ENCODE data around the gene DOCK4.

The DOCK4 gene

GRCh38 chr7:111845853-111846252, 360.3 kb downstream of the DOCK4 start:
- DNase-seq: no peak
- Histone ChIP-seq H3K9me3 (ENCODE audit: insufficient read depth, low read depth, low read length) (no peaks in the 10 kb centered on the region), H4K12ac (ENCODE audit: low read depth, low read length) (no peak overlapping the region), H3K79me1 (ENCODE audit: low read length) (no peaks in the 10 kb centered on the region), H3K18ac (ENCODE audit: low read length) (no peak overlapping the region), H3K14ac (ENCODE audit: low read length) (no peak overlapping the region), H2AFZ (ENCODE audit: insufficient read depth, low read length, poor library complexity) (no peak overlapping the region), H2AK5ac (ENCODE audit: low read length) (no peak overlapping the region), H3K4ac (ENCODE audit: low read depth, low read length) (no peak overlapping the region), H2BK120ac (ENCODE audit: insufficient read depth, low read length, poor library complexity) (no peak overlapping the region), H3K9ac (ENCODE audit: low read length) (no peak overlapping the region), H3K23ac (ENCODE audit: low read length) (no peak overlapping the region), H3K27ac (ENCODE audit: low read depth, low read length) (no peak overlapping the region), H3K79me2 (ENCODE audit: control insufficient read depth, insufficient read depth, low read length, poor library complexity) (no peaks in the 10 kb centered on the region), H3K4me1 (ENCODE audit: control insufficient read depth in 1 of 2, insufficient read depth in 2 of 2, low read length in 2 of 2) (peaks cover 0 to 4% of the 10 kb centered on the region in 2 experiments), H4K8ac (ENCODE audit: low read depth, low read length) (no peak overlapping the region), H3K27me3 (ENCODE audit: insufficient read depth, low read length) (no peaks in the 10 kb centered on the region), H3K36me3 (ENCODE audit: control insufficient read depth in 1 of 2, insufficient read depth in 2 of 2, low read length in 2 of 2) (peaks cover 0 to 5% of the 10 kb centered on the region in 2 experiments), H4K91ac (ENCODE audit: low read depth, low read length) (no peak overlapping the region), H2BK12ac (ENCODE audit: low read length) (no peak overlapping the region), H3K4me3 (ENCODE audit: low read depth, low read length) (no peak overlapping the region), H2BK5ac (ENCODE audit: low read depth, low read length, poor library complexity) (no peak overlapping the region), H3K4me2 (ENCODE audit: low read length) (no peak overlapping the region)
- WGBS (ENCODE audit: extremely low coverage, insufficient coverage, insufficient read length): no CpG with 5 or more reads among the region's 4 CpGs

GRCh38 chr7:111844904-111845671, 361.1 kb downstream of the DOCK4 start:
- Histone ChIP-seq H3K27me3 (ENCODE audit: insufficient read depth, low read length) (no peaks in the 10 kb centered on the region), H3K4me2 (ENCODE audit: low read length) (no peak overlapping the region), H3K79me1 (ENCODE audit: low read length) (no peaks in the 10 kb centered on the region), H3K9me3 (ENCODE audit: insufficient read depth, low read depth, low read length) (no peaks in the 10 kb centered on the region), H2BK120ac (ENCODE audit: insufficient read depth, low read length, poor library complexity) (no peak overlapping the region), H3K4me3 (ENCODE audit: low read depth, low read length) (no peak overlapping the region), H2AFZ (ENCODE audit: insufficient read depth, low read length, poor library complexity) (no peak overlapping the region), H4K8ac (ENCODE audit: low read depth, low read length) (no peak overlapping the region), H3K79me2 (ENCODE audit: control insufficient read depth, insufficient read depth, low read length, poor library complexity) (no peaks in the 10 kb centered on the region), H3K4me1 (ENCODE audit: control insufficient read depth in 1 of 2, insufficient read depth in 2 of 2, low read length in 2 of 2) (peaks cover 0 to 4% of the 10 kb centered on the region in 2 experiments), H2BK5ac (ENCODE audit: low read depth, low read length, poor library complexity) (no peak overlapping the region), H3K4ac (ENCODE audit: low read depth, low read length) (no peak overlapping the region), H3K18ac (ENCODE audit: low read length) (no peak overlapping the region), H3K14ac (ENCODE audit: low read length) (no peak overlapping the region), H3K36me3 (ENCODE audit: control insufficient read depth in 1 of 2, insufficient read depth in 2 of 2, low read length in 2 of 2) (peaks cover 0 to 5% of the 10 kb centered on the region in 2 experiments), H4K91ac (ENCODE audit: low read depth, low read length) (no peak overlapping the region), H2BK12ac (ENCODE audit: low read length) (no peak overlapping the region), H3K23ac (ENCODE audit: low read length) (no peak overlapping the region), H3K9ac (ENCODE audit: low read length) (no peak overlapping the region), H4K12ac (ENCODE audit: low read depth, low read length) (no peak overlapping the region), H3K27ac (ENCODE audit: low read depth, low read length) (no peak overlapping the region), H2AK5ac (ENCODE audit: low read length) (no peak overlapping the region)
- no CpG with 5 or more reads among the region's 4 CpGs for WGBS (ENCODE audit: extremely low coverage, insufficient coverage, insufficient read length)
- DNase-seq: no peak

GRCh38 chr7:111842491-111842890, 363.7 kb downstream of the DOCK4 start:
- Histone ChIP-seq H3K9me3 (ENCODE audit: insufficient read depth, low read depth, low read length) (no peaks in the 10 kb centered on the region), H2AK5ac (ENCODE audit: low read length) (no peak overlapping the region), H3K36me3 (ENCODE audit: control insufficient read depth in 1 of 2, insufficient read depth in 2 of 2, low read length in 2 of 2) (peaks cover 0 to 5% of the 10 kb centered on the region in 2 experiments), H3K27ac (ENCODE audit: low read depth, low read length) (no peak overlapping the region), H3K14ac (ENCODE audit: low read length) (no peak overlapping the region), H3K27me3 (ENCODE audit: insufficient read depth, low read length) (no peaks in the 10 kb centered on the region), H4K8ac (ENCODE audit: low read depth, low read length) (no peak overlapping the region), H3K79me2 (ENCODE audit: control insufficient read depth, insufficient read depth, low read length, poor library complexity) (no peaks in the 10 kb centered on the region), H2AFZ (ENCODE audit: insufficient read depth, low read length, poor library complexity) (no peak overlapping the region), H3K4me3 (ENCODE audit: low read depth, low read length) (no peak overlapping the region), H3K4me2 (ENCODE audit: low read length) (no peak overlapping the region), H2BK5ac (ENCODE audit: low read depth, low read length, poor library complexity) (no peak overlapping the region), H3K4me1 (ENCODE audit: control insufficient read depth in 1 of 2, insufficient read depth in 2 of 2, low read length in 2 of 2) (peaks cover 0 to 4% of the 10 kb centered on the region in 2 experiments), H2BK12ac (ENCODE audit: low read length) (no peak overlapping the region), H3K4ac (ENCODE audit: low read depth, low read length) (no peak overlapping the region), H3K18ac (ENCODE audit: low read length) (no peak overlapping the region), H2BK120ac (ENCODE audit: insufficient read depth, low read length, poor library complexity) (no peak overlapping the region), H4K91ac (ENCODE audit: low read depth, low read length) (no peak overlapping the region), H3K23ac (ENCODE audit: low read length) (no peak overlapping the region), H3K79me1 (ENCODE audit: low read length) (no peaks in the 10 kb centered on the region), H4K12ac (ENCODE audit: low read depth, low read length) (no peak overlapping the region), H3K9ac (ENCODE audit: low read length) (no peak overlapping the region)
- no CpG with 5 or more reads among the region's 3 CpGs for WGBS (ENCODE audit: extremely low coverage, insufficient coverage, insufficient read length)
- DNase-seq: no peak

GRCh38 chr7:111841596-111842205, 364.5 kb downstream of the DOCK4 start:
- no peak overlapping the region for H2BK120ac ChIP-seq (ENCODE audit: insufficient read depth, low read length, poor library complexity)
- H3K9ac ChIP-seq (ENCODE audit: low read length): no peak overlapping the region
- no peak overlapping the region for H4K8ac ChIP-seq (ENCODE audit: low read depth, low read length)
- H3K27ac ChIP-seq (ENCODE audit: low read depth, low read length): no peak overlapping the region
- no peaks in the 10 kb centered on the region for H3K9me3 ChIP-seq (ENCODE audit: insufficient read depth, low read depth, low read length)
- no peak overlapping the region for H2AFZ ChIP-seq (ENCODE audit: insufficient read depth, low read length, poor library complexity)
- WGBS (ENCODE audit: extremely low coverage, insufficient coverage, insufficient read length): no CpG with 5 or more reads among the region's 5 CpGs
- no peaks in the 10 kb centered on the region for H3K27me3 ChIP-seq (ENCODE audit: insufficient read depth, low read length)
- no peak overlapping the region for H3K23ac ChIP-seq (ENCODE audit: low read length)
- no peaks in the 10 kb centered on the region for H3K79me1 ChIP-seq (ENCODE audit: low read length)
- no peak overlapping the region for H3K4ac ChIP-seq (ENCODE audit: low read depth, low read length)
- no peak overlapping the region for H4K91ac ChIP-seq (ENCODE audit: low read depth, low read length)
- H2BK5ac ChIP-seq (ENCODE audit: low read depth, low read length, poor library complexity): no peak overlapping the region
- H3K14ac ChIP-seq (ENCODE audit: low read length): no peak overlapping the region
- H2BK12ac ChIP-seq (ENCODE audit: low read length): no peak overlapping the region
- no peak for DNase-seq
- no peak overlapping the region for H3K4me3 ChIP-seq (ENCODE audit: low read depth, low read length)
- no peak overlapping the region for H2AK5ac ChIP-seq (ENCODE audit: low read length)
- H3K4me1 ChIP-seq (ENCODE audit: control insufficient read depth in 1 of 2, insufficient read depth in 2 of 2, low read length in 2 of 2): peaks cover 0 to 4% of the 10 kb centered on the region in 2 experiments
- no peak overlapping the region for H3K18ac ChIP-seq (ENCODE audit: low read length)
- no peaks in the 10 kb centered on the region for H3K79me2 ChIP-seq (ENCODE audit: control insufficient read depth, insufficient read depth, low read length, poor library complexity)
- no peak overlapping the region for H4K12ac ChIP-seq (ENCODE audit: low read depth, low read length)
- H3K36me3 ChIP-seq (ENCODE audit: control insufficient read depth in 1 of 2, insufficient read depth in 2 of 2, low read length in 2 of 2): peaks cover 0 to 4% of the 10 kb centered on the region in 2 experiments
- no peak overlapping the region for H3K4me2 ChIP-seq (ENCODE audit: low read length)

Data from trophoblast cell (in vitro differentiated cells and primary cell).